BLaER1 (cell line): ENCODE measurements around the gene TMEM169.

Experiments
- H3K27ac ChIP-seq: shearing (Covaris generic); formaldehyde crosslinking; 2 replicates; pipeline ENCODE4 v1.8.1; 2022
- H3K27me3 ChIP-seq: shearing (Covaris generic); formaldehyde crosslinking; 2 replicates; pipeline ENCODE4 v1.8.1; 2022
- H3K36me3 ChIP-seq: shearing (Covaris generic); formaldehyde crosslinking; 2 replicates; pipeline ENCODE4 v1.8.1; 2022
- H3K4me1 ChIP-seq: shearing (Covaris generic); formaldehyde crosslinking; 2 replicates; pipeline ENCODE4 v1.8.1; 2022
- H3K4me2 ChIP-seq: shearing (Covaris generic); formaldehyde crosslinking; 2 replicates; pipeline ENCODE4 v1.8.1; 2022
- H3K4me3 ChIP-seq: shearing (Covaris generic); formaldehyde crosslinking; 2 replicates; pipeline ENCODE4 v1.8.1; 2022
- H3K9ac ChIP-seq: shearing (Covaris generic); formaldehyde crosslinking; 2 replicates; pipeline ENCODE4 v1.8.1; 2022
- H3K9me3 ChIP-seq: shearing (Covaris generic); formaldehyde crosslinking; 2 replicates; pipeline ENCODE4 v1.8.1; 2022
- H4K20me1 ChIP-seq: shearing (Covaris generic); formaldehyde crosslinking; 2 replicates; pipeline ENCODE4 v1.8.1; 2022
- Cebpa-rat ChIP-seq: shearing (Covaris generic); IDR thresholded peaks from 2 replicates; pipeline ENCODE4 v1.8.1; 2022

The TMEM169 gene

GRCh38 chr2:216082117-216082711, 495 bp downstream of the TMEM169 start:
- no peak overlapping the region for H3K27ac ChIP-seq

DNA sequence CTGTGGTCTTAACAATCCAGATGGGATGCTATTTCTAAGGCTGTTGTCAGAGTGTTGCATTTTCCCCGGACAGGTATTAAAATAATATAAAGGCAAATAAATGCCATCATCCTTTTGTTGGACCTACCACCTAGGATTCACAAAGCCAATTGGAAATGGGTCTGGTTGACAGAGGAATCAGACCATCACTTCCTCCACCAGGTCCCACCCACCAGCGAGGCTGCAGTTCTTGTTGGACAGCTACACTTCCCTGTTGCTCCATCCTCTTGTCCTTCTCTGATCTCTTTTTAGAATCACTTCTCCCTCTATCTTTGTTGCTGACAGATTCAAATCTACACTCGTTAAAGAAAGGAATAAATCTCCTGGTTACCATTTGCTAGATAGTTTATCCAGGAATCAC, 1.1 kb downstream of the TMEM169 start:
- Histone ChIP-seq H3K4me2 (no peak overlapping the region), H3K27ac (no peak overlapping the region), H4K20me1 (no peaks in the 10 kb centered on the region), H3K4me1 (peaks cover 33% of the 10 kb centered on the region), H3K4me3 (no peak overlapping the region), H3K36me3 (no peaks in the 10 kb centered on the region), H3K9ac (no peak overlapping the region), H3K9me3 (no peaks in the 10 kb centered on the region), H3K27me3 (peaks cover 44% of the 10 kb centered on the region)
- TF ChIP-seq Cebpa-rat: no peak

More at GRCh38 chr2:216082117-216082711, 495 bp downstream of the TMEM169 start:
- H3K4me1 ChIP-seq: peaks cover 33% of the 10 kb centered on the region
- peak overlapping the region; percentile 63 for H3K4me3 ChIP-seq
- H4K20me1 ChIP-seq: no peaks in the 10 kb centered on the region
- H3K4me2 ChIP-seq: peak overlapping the region; percentile 87
- no peaks in the 10 kb centered on the region for H3K36me3 ChIP-seq
- no peak overlapping the region for H3K9ac ChIP-seq
- peaks cover 44% of the 10 kb centered on the region for H3K27me3 ChIP-seq
- no peak for TF ChIP-seq Cebpa-rat
- no peaks in the 10 kb centered on the region for H3K9me3 ChIP-seq

DNA sequence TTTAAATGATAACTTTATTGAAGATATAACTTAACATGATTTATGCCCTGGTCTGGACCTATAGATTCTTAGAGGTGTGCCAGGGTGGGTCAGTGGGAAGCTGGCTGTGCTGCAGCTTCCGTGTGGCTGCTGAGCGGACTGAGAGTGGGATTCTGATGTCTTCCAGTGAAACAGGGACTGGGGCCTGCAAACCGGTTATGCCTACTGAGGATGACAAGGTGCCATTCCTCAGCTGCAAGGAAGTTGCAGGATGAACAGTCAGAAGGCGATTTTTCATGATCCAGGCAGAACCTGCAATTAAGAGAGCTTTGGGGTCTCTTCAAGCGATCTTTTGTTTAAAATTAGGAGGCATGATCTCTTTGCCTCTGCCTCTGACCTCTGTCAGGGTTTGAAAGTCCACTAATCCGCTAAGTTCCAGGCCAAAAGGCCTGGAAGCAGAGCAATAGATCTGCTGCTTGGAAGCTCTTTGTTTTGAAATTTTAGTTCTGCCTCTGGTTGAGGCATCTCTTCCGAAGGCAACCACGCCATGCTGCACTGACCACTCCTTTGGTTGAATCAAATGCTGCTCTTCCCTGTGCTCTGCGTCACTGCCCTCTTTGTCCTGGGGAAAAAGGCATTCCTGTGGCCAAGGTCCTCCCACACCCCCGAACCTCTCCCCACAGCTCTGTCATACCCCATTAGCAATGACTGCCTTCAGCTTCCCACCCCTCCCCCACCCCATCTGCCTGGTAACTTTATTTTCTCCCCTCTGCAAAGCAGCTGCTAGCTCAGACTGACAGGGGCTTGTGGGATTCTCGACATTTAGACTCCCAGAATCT, 2.0 kb downstream of the TMEM169 start:
- H3K4me2 ChIP-seq: no peak overlapping the region; the same call in 1 of the 2 replicates
- no peaks in the 10 kb centered on the region for H4K20me1 ChIP-seq
- no peak overlapping the region for H3K27ac ChIP-seq

GRCh38 chr2:216084547-216084946, 2.8 kb downstream of the TMEM169 start:
- no peaks in the 10 kb centered on the region for H4K20me1 ChIP-seq
- H3K4me2 ChIP-seq: peak overlapping the region; percentile 39
- peaks cover 33% of the 10 kb centered on the region for H3K4me1 ChIP-seq
- no peaks in the 10 kb centered on the region for H3K36me3 ChIP-seq
- no peak for TF ChIP-seq Cebpa-rat
- H3K27me3 ChIP-seq: peaks cover 44% of the 10 kb centered on the region
- H3K9me3 ChIP-seq: no peaks in the 10 kb centered on the region
- H3K4me3 ChIP-seq: no peak overlapping the region
- no peak overlapping the region for H3K9ac ChIP-seq
- no peak overlapping the region for H3K27ac ChIP-seq

More for the DNA sequence above, 2.0 kb downstream of the TMEM169 start:
- no peak overlapping the region for H3K4me3 ChIP-seq
- TF ChIP-seq Cebpa-rat: no peak
- no peak overlapping the region for H3K9ac ChIP-seq
- peaks cover 33% of the 10 kb centered on the region for H3K4me1 ChIP-seq
- H3K36me3 ChIP-seq: no peaks in the 10 kb centered on the region
- H3K27me3 ChIP-seq: peaks cover 44% of the 10 kb centered on the region
- no peaks in the 10 kb centered on the region for H3K9me3 ChIP-seq

GRCh38 chr2:216086207-216086893, 4.6 kb downstream of the TMEM169 start:
- Histone ChIP-seq H3K4me2 (no peak overlapping the region), H3K4me3 (no peak overlapping the region), H3K9ac (no peak overlapping the region), H3K27ac (no peak overlapping the region), H4K20me1 (no peaks in the 10 kb centered on the region), H3K4me1 (peaks cover 29% of the 10 kb centered on the region), H3K36me3 (no peaks in the 10 kb centered on the region), H3K9me3 (no peaks in the 10 kb centered on the region), H3K27me3 (peaks cover 30% of the 10 kb centered on the region)
- no peak for TF ChIP-seq Cebpa-rat

DNA sequence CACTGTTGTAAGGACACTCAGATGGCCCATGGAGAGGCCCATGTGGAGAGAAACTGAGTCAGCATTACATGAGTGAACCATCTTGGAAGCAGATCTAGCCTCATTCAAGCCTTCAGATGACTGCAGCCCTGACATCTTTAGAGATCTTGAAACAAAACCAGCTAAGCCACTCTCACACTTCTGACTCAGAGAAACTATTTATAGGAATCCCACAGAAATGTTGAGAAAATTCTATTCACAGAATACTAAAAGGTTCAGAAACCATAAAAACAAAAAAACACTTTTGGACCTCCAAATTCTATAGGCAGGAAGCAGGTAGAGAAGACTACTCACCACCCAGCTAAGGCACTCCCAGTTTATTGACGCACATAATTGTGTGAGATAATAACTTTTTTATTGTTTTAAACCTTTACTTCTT, 8.7 kb downstream of the TMEM169 start:
- Histone ChIP-seq H3K4me2 (no peak overlapping the region), H3K9ac (no peak overlapping the region), H4K20me1 (no peaks in the 10 kb centered on the region), H3K4me3 (no peak overlapping the region), H3K27ac (no peak overlapping the region), H3K9me3 (no peaks in the 10 kb centered on the region), H3K27me3 (no peaks in the 10 kb centered on the region), H3K36me3 (no peaks in the 10 kb centered on the region), H3K4me1 (peaks cover 2% of the 10 kb centered on the region; the same call in 1 of the 2 replicates)
- no peak for TF ChIP-seq Cebpa-rat

- Histone ChIP-seq H4K20me1 (no peaks in the 10 kb centered on the region), H3K27ac (no peak overlapping the region), H3K27me3 (no peaks in the 10 kb centered on the region), H3K9me3 (no peaks in the 10 kb centered on the region), H3K9ac (no peak overlapping the region), H3K4me3 (no peak overlapping the region), H3K36me3 (no peaks in the 10 kb centered on the region), H3K4me2 (no peak overlapping the region), H3K4me1 (no peaks in the 10 kb centered on the region)
- TF ChIP-seq Cebpa-rat: no peak
These were observed 10.9 kb downstream of the TMEM169 start for GRCh38 chr2:216092646-216093045.

- Histone ChIP-seq H3K9me3 (no peaks in the 10 kb centered on the region), H3K9ac (no peak overlapping the region), H3K4me3 (no peak overlapping the region), H3K27ac (no peak overlapping the region), H3K36me3 (no peaks in the 10 kb centered on the region), H4K20me1 (no peaks in the 10 kb centered on the region), H3K4me1 (no peaks in the 10 kb centered on the region), H3K27me3 (no peaks in the 10 kb centered on the region), H3K4me2 (no peak overlapping the region)
- no peak for TF ChIP-seq Cebpa-rat
These were observed 13.0 kb downstream of the TMEM169 start for GRCh38 chr2:216094701-216095100.

DNA sequence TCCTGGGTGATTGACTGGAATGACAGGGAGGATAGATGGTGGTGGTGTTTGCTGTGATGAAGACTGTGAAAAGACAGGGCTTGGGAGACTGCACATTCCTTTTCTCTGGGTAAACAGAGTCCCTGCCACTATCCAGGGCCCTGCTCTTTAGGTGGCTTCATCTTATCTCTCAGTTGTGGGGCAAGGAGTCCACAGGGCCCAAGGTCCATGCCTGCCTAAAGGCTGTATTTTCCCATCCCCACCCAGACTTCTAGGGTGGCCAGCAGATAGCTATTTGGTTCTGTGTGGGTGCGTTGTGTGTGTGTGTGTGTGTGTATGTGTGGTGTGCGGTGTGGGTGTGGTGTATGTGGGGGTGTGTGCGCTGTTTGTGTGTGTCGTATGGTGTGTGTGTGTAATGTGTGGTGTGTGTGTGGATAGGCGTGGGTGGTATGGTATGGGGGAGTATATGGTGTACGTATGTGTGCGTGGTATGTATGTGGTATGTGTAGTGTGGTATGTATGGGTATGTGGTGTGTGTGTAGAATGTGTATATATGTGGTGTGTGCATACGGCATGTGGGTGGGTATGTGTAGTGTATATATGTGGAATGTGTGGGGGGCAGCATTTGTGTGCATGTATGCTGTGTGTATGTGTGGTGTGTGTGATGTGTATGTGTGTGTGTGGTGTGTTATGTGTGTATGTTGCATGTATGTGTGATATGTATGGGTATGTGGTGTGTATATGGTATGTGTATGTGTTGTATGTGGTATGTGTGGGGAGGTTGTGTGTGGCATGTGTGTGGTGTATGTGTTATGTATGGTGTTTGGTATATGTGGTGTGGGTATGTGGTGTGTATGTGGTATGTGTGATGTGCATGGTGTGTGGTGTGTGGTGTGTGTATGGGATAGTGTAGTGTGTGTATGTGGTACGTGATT, 17.0 kb downstream of the TMEM169 start:
- no peak overlapping the region for H3K4me2 ChIP-seq
- H4K20me1 ChIP-seq: no peaks in the 10 kb centered on the region
- no peak overlapping the region for H3K27ac ChIP-seq
- H3K9ac ChIP-seq: no peak overlapping the region
- no peak for TF ChIP-seq Cebpa-rat
- no peaks in the 10 kb centered on the region for H3K9me3 ChIP-seq
- no peak overlapping the region for H3K4me3 ChIP-seq
- no peaks in the 10 kb centered on the region for H3K36me3 ChIP-seq
- H3K4me1 ChIP-seq: no peaks in the 10 kb centered on the region
- no peaks in the 10 kb centered on the region for H3K27me3 ChIP-seq
